SHP77 (cell line): ENCODE measurements around the gene TTLL5.
A peak's percentile ranks its signal among the peaks of the same experiment; 100 is the strongest.

ENCODE experiments used
- DNase-seq, 2 experiments: peaks; one replicate each; lab custom pipeline; 2025; lab: John Stamatoyannopoulos, UW

Gene TTLL5

GRCh38 chr14:75960231-75960630, 299.2 kb downstream of the TTLL5 start:
- no peak for DNase-seq

GRCh38 chr14:75961662-75962061, 300.6 kb downstream of the TTLL5 start:
- no peak for DNase-seq

- DNase-seq = no peak
Measured at GRCh38 chr14:75967866-75968265, 306.8 kb downstream of the TTLL5 start.

- DNase-seq = no peak
Measured at GRCh38 chr14:75968456-75968855, 307.4 kb downstream of the TTLL5 start.

- no peak for DNase-seq
Measured at GRCh38 chr14:75969126-75969525, 308.1 kb downstream of the TTLL5 start.

GRCh38 chr14:75969891-75970290, 308.8 kb downstream of the TTLL5 start:
- DNase-seq = no peak

GRCh38 chr14:75970989-75971388, 309.9 kb downstream of the TTLL5 start:
- DNase-seq = no peak

GRCh38 chr14:75971509-75971908, 310.5 kb downstream of the TTLL5 start:
- DNase-seq = no peak

- no peak for DNase-seq
Measured at GRCh38 chr14:75972801-75973421, 311.9 kb downstream of the TTLL5 start.

GRCh38 chr14:75976826-75977581, 316.0 kb downstream of the TTLL5 start:
- no peak for DNase-seq

GRCh38 chr14:75977582-75977943, 316.5 kb downstream of the TTLL5 start:
- no peak for DNase-seq

GRCh38 chr14:75978249-75978731, 317.2 kb downstream of the TTLL5 start:
- no peak for DNase-seq

- peak; percentile 22 to 42 for DNase-seq
Measured at GRCh38 chr14:75979071-75979571, 318.1 kb downstream of the TTLL5 start.

- peak in 1 of 2 experiments; percentile 22 for DNase-seq
Measured at GRCh38 chr14:75979648-75980565, 318.9 kb downstream of the TTLL5 start.

GRCh38 chr14:75980856-75981255, 319.8 kb downstream of the TTLL5 start:
- peak; percentile 4 to 31 for DNase-seq

GRCh38 chr14:75981426-75982265, 320.6 kb downstream of the TTLL5 start, which contains the start of gene TGFB3:
Gene TGFB3 (minus strand): TSS chr14:75981995. CDS start chr14:75980893, 1,102 bp downstream.
- DNase-seq = peak; percentile 46 to 54

- peak; percentile 66 to 77 for DNase-seq
Measured at GRCh38 chr14:75982266-75983018, 321.4 kb downstream of the TTLL5 start.

- no peak for DNase-seq
Measured at GRCh38 chr14:75983019-75983358, 321.9 kb downstream of the TTLL5 start.

GRCh38 chr14:75984674-75985073, 323.6 kb downstream of the TTLL5 start:
- peak in 1 of 2 experiments; percentile 9 for DNase-seq

- peak; percentile 53 to 86 for DNase-seq
Measured at GRCh38 chr14:75985618-75986438, 324.8 kb downstream of the TTLL5 start, which contains the start of gene IFT43. Gene IFT43 (plus strand): TSS chr14:75985763. CDS start chr14:75985787, 24 bp downstream.
